ENCODE measurements around the gene BIRC7. TPM values are rescaled to one million over a fixed set of nuclear protein-coding genes. Genes with fewer than 3 reads are reported as not detected.

BIRC7 gene
- total RNA-seq, 1 experiment from 2014 or later, result 0.17 TPM

- no peak overlapping the region for H3K27ac Mint-ChIP-seq
- peaks cover 15% of the 10 kb centered on the region for H3K36me3 Mint-ChIP-seq
- TF ChIP-seq ZNF425 (CRISPR knock-in tag; conservative IDR thresholded peaks at IDR 0.05), result no peak
- TF ChIP-seq, protein P1, sequence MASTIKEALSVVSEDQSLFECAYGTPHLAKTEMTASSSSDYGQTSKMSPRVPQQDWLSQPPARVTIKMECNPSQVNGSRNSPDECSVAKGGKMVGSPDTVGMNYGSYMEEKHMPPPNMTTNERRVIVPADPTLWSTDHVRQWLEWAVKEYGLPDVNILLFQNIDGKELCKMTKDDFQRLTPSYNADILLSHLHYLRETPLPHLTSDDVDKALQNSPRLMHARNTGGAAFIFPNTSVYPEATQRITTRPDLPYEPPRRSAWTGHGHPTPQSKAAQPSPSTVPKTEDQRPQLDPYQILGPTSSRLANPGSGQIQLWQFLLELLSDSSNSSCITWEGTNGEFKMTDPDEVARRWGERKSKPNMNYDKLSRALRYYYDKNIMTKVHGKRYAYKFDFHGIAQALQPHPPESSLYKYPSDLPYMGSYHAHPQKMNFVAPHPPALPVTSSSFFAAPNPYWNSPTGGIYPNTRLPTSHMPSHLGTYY (CRISPR knock-in tag; IDR thresholded peaks at IDR 0.05), result no peak
- TF ChIP-seq TCF7 (CRISPR knock-in tag; IDR thresholded peaks at IDR 0.05; ENCODE audit: low read depth), result no peak
- TF ChIP-seq ETV6 (CRISPR knock-in tag; IDR thresholded peaks at IDR 0.05), result no peak
- TF ChIP-seq, protein P2, sequence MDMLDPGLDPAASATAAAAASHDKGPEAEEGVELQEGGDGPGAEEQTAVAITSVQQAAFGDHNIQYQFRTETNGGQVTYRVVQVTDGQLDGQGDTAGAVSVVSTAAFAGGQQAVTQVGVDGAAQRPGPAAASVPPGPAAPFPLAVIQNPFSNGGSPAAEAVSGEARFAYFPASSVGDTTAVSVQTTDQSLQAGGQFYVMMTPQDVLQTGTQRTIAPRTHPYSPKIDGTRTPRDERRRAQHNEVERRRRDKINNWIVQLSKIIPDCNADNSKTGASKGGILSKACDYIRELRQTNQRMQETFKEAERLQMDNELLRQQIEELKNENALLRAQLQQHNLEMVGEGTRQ (CRISPR knock-in tag; IDR thresholded peaks at IDR 0.05), result no peak
- no peak for TF ChIP-seq ESRRA (CRISPR knock-in tag; IDR thresholded peaks at IDR 0.05; ENCODE audit: borderline replicate concordance)
- TF ChIP-seq, protein P3, sequence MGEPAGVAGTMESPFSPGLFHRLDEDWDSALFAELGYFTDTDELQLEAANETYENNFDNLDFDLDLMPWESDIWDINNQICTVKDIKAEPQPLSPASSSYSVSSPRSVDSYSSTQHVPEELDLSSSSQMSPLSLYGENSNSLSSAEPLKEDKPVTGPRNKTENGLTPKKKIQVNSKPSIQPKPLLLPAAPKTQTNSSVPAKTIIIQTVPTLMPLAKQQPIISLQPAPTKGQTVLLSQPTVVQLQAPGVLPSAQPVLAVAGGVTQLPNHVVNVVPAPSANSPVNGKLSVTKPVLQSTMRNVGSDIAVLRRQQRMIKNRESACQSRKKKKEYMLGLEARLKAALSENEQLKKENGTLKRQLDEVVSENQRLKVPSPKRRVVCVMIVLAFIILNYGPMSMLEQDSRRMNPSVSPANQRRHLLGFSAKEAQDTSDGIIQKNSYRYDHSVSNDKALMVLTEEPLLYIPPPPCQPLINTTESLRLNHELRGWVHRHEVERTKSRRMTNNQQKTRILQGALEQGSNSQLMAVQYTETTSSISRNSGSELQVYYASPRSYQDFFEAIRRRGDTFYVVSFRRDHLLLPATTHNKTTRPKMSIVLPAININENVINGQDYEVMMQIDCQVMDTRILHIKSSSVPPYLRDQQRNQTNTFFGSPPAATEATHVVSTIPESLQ (CRISPR knock-in tag; IDR thresholded peaks at IDR 0.05), result no peak
- TF ChIP-seq, protein P4, sequence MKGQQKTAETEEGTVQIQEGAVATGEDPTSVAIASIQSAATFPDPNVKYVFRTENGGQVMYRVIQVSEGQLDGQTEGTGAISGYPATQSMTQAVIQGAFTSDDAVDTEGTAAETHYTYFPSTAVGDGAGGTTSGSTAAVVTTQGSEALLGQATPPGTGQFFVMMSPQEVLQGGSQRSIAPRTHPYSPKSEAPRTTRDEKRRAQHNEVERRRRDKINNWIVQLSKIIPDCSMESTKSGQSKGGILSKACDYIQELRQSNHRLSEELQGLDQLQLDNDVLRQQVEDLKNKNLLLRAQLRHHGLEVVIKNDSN (CRISPR knock-in tag; IDR thresholded peaks at IDR 0.05), result no peak
- no peak for TF ChIP-seq TP53 (CRISPR knock-in tag; IDR thresholded peaks at IDR 0.05)
- no peak for TF ChIP-seq IRF2 (CRISPR knock-in tag; IDR thresholded peaks at IDR 0.05; ENCODE audit: borderline replicate concordance, low read depth)
- no peak for TF ChIP-seq STAT6 (CRISPR knock-in tag; conservative IDR thresholded peaks at IDR 0.05; ENCODE audit: low read depth)
- TF ChIP-seq CBFB (CRISPR knock-in tag; IDR thresholded peaks at IDR 0.05; ENCODE audit: low read depth), result no peak
- TF ChIP-seq ZNF263 (CRISPR knock-in tag; IDR thresholded peaks at IDR 0.05; ENCODE audit: low read depth), result no peak
- TF ChIP-seq NFYB (CRISPR knock-in tag; conservative IDR thresholded peaks at IDR 0.05; ENCODE audit: low read depth), result no peak
- no peak for TF ChIP-seq ZNF532 (CRISPR knock-in tag; IDR thresholded peaks at IDR 0.05; ENCODE audit: borderline replicate concordance)
- TF ChIP-seq FOXP1 (CRISPR knock-in tag; IDR thresholded peaks at IDR 0.05; ENCODE audit: borderline replicate concordance), result no peak
- TF ChIP-seq, protein P5, sequence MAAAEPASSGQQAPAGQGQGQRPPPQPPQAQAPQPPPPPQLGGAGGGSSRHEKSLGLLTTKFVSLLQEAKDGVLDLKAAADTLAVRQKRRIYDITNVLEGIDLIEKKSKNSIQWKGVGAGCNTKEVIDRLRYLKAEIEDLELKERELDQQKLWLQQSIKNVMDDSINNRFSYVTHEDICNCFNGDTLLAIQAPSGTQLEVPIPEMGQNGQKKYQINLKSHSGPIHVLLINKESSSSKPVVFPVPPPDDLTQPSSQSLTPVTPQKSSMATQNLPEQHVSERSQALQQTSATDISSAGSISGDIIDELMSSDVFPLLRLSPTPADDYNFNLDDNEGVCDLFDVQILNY (CRISPR knock-in tag; IDR thresholded peaks at IDR 0.05), result no peak
- TF ChIP-seq OVOL2 (CRISPR knock-in tag; IDR thresholded peaks at IDR 0.05; ENCODE audit: borderline replicate concordance), result no peak
- ChIA-PET CTCF (interaction anchor here (0.5 to 5.0 kb wide), 5 partner anchors 57 to 871 kb away, joined by 3 to 59 read pairs (median 4); no protein-coding TSS in a partner anchor), POLR2A (no interaction called here)
- H3K27me3 Mint-ChIP-seq (ENCODE audit: low read depth), result no peaks in the 10 kb centered on the region
- H3K4me1 Mint-ChIP-seq, result peaks cover 4% of the 10 kb centered on the region; the same call in 1 of the 2 replicates
- ATAC-seq (no peak), DNase-seq (ENCODE audit: low spot score) (no peak)
- no peak overlapping the region for H3K4me3 Mint-ChIP-seq
- H3K9me3 Mint-ChIP-seq, result no peaks in the 10 kb centered on the region
Measured at GRCh38 chr20:63287697-63288580, 52.2 kb downstream of the BIRC7 start.

Data from WTC11 (cell line).